A549 (cell line): ENCODE data around the gene MPPED1.

Experiments
- BHLHE40 ChIP-seq: IDR thresholded peaks from 2 replicates; pipeline ENCODE4 v1.6.1; 2012; ENCODE audit warnings: low read depth, low read length, inconsistent platforms
- CBX8 ChIP-seq: fragments of 200-600 bp; sonication (generic); IDR thresholded peaks from 2 replicates; pipeline ENCODE4 v1.6.1; 2016
- CEBPB ChIP-seq, 2 experiments: fragments of >200 bp in 1 of 2; sonication (Bioruptor Twin) in 1 of 2; formaldehyde crosslinking in 1 of 2; IDR thresholded peaks; 2 replicates each; pipeline ENCODE4 v1.6.1; 2012 to 2016
- CHD4 ChIP-seq: fragments of 200-600 bp; sonication (generic); IDR thresholded peaks from 2 replicates; pipeline ENCODE4 v1.6.1; 2016; ENCODE audit warnings: antibody characterized with exemption, mild to moderate bottlenecking, borderline replicate concordance
- CTCF ChIP-seq: fragments of >200 bp; sonication (Bioruptor Twin); formaldehyde crosslinking; IDR thresholded peaks from 3 replicates; pipeline ENCODE4 v1.5.1; 2016
- E2F6 ChIP-seq: IDR thresholded peaks from 2 replicates; pipeline ENCODE4 v1.6.1; 2012; ENCODE audit warnings: low read depth, borderline replicate concordance
- NPAS2 ChIP-seq: fragments of 250-450 bp; sonication (Bioruptor Pico); IDR thresholded peaks from 2 replicates; pipeline ENCODE4 v1.8.0; 2022; ENCODE audit warnings: mild to moderate bottlenecking, moderate library complexity, borderline replicate concordance
- RCOR1 ChIP-seq: fragments of 150-350 bp; IDR thresholded peaks from 2 replicates; pipeline ENCODE4 v1.6.1; 2014; ENCODE audit warnings: antibody characterized with exemption, low read length, low read depth
- RNF2 ChIP-seq: fragments of 200-600 bp; sonication (generic); IDR thresholded peaks from 2 replicates; pipeline ENCODE4 v1.6.1; 2016; ENCODE audit warnings: low read depth, mild to moderate bottlenecking, antibody characterized with exemption, moderate library complexity, borderline replicate concordance
- TP53 ChIP-seq: fragments of 250-450 bp; sonication (Bioruptor Pico); IDR thresholded peaks from 2 replicates; pipeline ENCODE4 v1.5.0; 2021; ENCODE audit warnings: mild to moderate bottlenecking, moderate library complexity
- TF ChIP-seq, protein P1 (sequence below): fragments of 200-600 bp; sonication (generic); IDR thresholded peaks from 2 replicates; pipeline ENCODE4 v1.6.1; 2016; ENCODE audit warnings: antibody characterized with exemption, mild to moderate bottlenecking, moderate library complexity

- TF ChIP-seq CTCF (no peak), BHLHE40 (no peak), CEBPB (IDR thresholded peaks at IDR 0.05) (no peak), RCOR1 (no peak), TP53 (no peak), E2F6 (no peak), CHD4 (no peak), NPAS2 (no peak), CBX8 (no peak), RNF2 (no peak)
- TF ChIP-seq, protein P1, sequence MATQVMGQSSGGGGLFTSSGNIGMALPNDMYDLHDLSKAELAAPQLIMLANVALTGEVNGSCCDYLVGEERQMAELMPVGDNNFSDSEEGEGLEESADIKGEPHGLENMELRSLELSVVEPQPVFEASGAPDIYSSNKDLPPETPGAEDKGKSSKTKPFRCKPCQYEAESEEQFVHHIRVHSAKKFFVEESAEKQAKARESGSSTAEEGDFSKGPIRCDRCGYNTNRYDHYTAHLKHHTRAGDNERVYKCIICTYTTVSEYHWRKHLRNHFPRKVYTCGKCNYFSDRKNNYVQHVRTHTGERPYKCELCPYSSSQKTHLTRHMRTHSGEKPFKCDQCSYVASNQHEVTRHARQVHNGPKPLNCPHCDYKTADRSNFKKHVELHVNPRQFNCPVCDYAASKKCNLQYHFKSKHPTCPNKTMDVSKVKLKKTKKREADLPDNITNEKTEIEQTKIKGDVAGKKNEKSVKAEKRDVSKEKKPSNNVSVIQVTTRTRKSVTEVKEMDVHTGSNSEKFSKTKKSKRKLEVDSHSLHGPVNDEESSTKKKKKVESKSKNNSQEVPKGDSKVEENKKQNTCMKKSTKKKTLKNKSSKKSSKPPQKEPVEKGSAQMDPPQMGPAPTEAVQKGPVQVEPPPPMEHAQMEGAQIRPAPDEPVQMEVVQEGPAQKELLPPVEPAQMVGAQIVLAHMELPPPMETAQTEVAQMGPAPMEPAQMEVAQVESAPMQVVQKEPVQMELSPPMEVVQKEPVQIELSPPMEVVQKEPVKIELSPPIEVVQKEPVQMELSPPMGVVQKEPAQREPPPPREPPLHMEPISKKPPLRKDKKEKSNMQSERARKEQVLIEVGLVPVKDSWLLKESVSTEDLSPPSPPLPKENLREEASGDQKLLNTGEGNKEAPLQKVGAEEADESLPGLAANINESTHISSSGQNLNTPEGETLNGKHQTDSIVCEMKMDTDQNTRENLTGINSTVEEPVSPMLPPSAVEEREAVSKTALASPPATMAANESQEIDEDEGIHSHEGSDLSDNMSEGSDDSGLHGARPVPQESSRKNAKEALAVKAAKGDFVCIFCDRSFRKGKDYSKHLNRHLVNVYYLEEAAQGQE, result no peak
These were observed 94.7 kb downstream of the MPPED1 start for GRCh38 chr22:43506487-43506886.
